Measurements from ENCODE around the gene DPYSL5. TPM values are rescaled to one million over a fixed set of nuclear protein-coding genes. Genes with fewer than 3 reads are reported as not detected.

DPYSL5 gene
- total and polyA plus RNA-seq, 9 of the 15 experiments (the other 6 are each of a cell fraction or from before 2014, with no cell fraction given) = 0.06 TPM; not detected in 8

DNA sequence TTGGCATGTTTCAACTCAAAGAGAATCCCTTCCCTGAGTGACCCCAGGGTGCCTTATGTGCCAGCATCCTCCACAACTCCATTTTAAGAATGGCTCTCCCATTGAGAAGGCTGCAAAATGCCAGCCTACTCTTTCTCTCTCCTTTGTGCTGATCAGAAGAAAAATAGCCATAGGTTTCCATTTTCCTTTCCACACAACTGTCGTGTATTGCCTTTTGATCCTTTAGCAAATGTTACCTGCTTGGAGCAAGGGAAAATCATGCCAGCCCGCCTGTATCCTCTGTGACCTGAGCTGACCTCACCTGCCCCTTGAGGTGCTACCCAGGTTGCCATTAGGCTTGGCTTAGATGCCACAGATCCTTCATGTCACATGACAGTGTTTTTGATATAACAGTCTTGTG lies 38.8 kb downstream of the DPYSL5 start:
- BruUV-seq (replicated peaks) = no TSS peak
- Histone ChIP-seq H3K9ac (ENCODE audit: insufficient read depth in 1 of 2, low read depth in 2 of 2, low read length in 2 of 2) (no peak overlapping the region), H3K9me3 (replicated peaks; ENCODE audit: control insufficient read depth, insufficient read depth, low read depth, low read length) (no peaks in the 10 kb centered on the region), H3K9me1 (ENCODE audit: control insufficient read depth, insufficient read depth, low read length) (no peaks in the 10 kb centered on the region), H3K79me2 (ENCODE audit: control insufficient read depth, insufficient read depth, low read length) (no peaks in the 10 kb centered on the region), H2AFZ (ENCODE audit: low read depth, low read length) (no peak overlapping the region), H4K20me1 (replicated peaks; ENCODE audit: control insufficient read depth, insufficient read depth, low read length) (no peaks in the 10 kb centered on the region), H3K4me1 (replicated peaks in 1 of 2; ENCODE audit: control insufficient read depth in 2 of 2, insufficient read depth in 2 of 2, low read length in 2 of 2) (no peaks in the 10 kb centered on the region), H3K36me3 (ENCODE audit: control insufficient read depth, insufficient read depth, low read length) (no peaks in the 10 kb centered on the region), H3K27me3 (ENCODE audit: control insufficient read depth in 2 of 2, insufficient read depth in 2 of 2, low read length in 2 of 2) (peaks cover 37 to 66% of the 10 kb centered on the region in 2 experiments), H3K27ac (ENCODE audit: extremely low read depth, low read depth, low read length) (no peak overlapping the region), H3K4me3 (no peak overlapping the region), H3K4me2 (ENCODE audit: insufficient read depth, low read length) (no peak overlapping the region)
- 3% methylated on average over 2 of the region's 2 CpGs for WGBS (ENCODE audit: insufficient coverage, low coverage, missing lambda C conversion rate)
- POLR2A ChIA-PET = no interaction called here
- no peak for DNase-seq (ENCODE audit: extremely low read depth in 1 of 4, low spot score in 3 of 4)
- intact Hi-C loops (cut with micrococcal nuclease) (no loop called here), in situ Hi-C loops (cut with MboI) (no loop called here)
- no peak for FAIRE-seq
- no peak for ATAC-seq
- CTCF ChIA-PET (ENCODE audit: low intra/inter-chr PET ratio) = no interaction called here
- TF ChIP-seq, protein P1, sequence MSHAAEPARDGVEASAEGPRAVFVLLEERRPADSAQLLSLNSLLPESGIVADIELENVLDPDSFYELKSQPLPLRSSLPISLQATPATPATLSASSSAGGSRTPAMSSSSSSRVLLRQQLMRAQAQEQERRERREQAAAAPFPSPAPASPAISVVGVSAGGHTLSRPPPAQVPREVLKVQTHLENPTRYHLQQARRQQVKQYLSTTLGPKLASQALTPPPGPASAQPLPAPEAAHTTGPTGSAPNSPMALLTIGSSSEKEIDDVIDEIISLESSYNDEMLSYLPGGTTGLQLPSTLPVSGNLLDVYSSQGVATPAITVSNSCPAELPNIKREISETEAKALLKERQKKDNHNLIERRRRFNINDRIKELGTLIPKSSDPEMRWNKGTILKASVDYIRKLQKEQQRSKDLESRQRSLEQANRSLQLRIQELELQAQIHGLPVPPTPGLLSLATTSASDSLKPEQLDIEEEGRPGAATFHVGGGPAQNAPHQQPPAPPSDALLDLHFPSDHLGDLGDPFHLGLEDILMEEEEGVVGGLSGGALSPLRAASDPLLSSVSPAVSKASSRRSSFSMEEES (CRISPR knock-in tag; IDR thresholded peaks at IDR 0.05) = peak; percentile 52; the same call in 1 of the 2 replicates
- TF ChIP-seq BCL6 (CRISPR knock-in tag; IDR thresholded peaks at IDR 0.05) (no peak), ESRRA (IDR thresholded peaks at IDR 0.05; ENCODE audit: borderline replicate concordance, low read depth) (no peak), GABPB2 (CRISPR knock-in tag; conservative IDR thresholded peaks at IDR 0.05) (no peak), ZNF184 (CRISPR knock-in tag; IDR thresholded peaks at IDR 0.05) (no peak)
- TF ChIP-seq, protein P2, sequence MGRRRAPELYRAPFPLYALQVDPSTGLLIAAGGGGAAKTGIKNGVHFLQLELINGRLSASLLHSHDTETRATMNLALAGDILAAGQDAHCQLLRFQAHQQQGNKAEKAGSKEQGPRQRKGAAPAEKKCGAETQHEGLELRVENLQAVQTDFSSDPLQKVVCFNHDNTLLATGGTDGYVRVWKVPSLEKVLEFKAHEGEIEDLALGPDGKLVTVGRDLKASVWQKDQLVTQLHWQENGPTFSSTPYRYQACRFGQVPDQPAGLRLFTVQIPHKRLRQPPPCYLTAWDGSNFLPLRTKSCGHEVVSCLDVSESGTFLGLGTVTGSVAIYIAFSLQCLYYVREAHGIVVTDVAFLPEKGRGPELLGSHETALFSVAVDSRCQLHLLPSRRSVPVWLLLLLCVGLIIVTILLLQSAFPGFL (CRISPR knock-in tag; IDR thresholded peaks at IDR 0.05) = no peak

All from K562 (cell line).